ENCODE measurements around the gene AP3D1. TPM values are rescaled to one million over a fixed set of nuclear protein-coding genes. Genes with fewer than 3 reads are reported as not detected.

The AP3D1 gene
- total and polyA plus RNA-seq, 9 of the 15 experiments (the other 6 are each of a cell fraction or from before 2014, with no cell fraction given) = 1.2 to 86.1 (median 35.9) TPM

GRCh38 chr19:2132731-2133490, 18.5 kb downstream of the AP3D1 start:
- 98% methylated on average over 17 of the region's 19 CpGs for WGBS (ENCODE audit: insufficient coverage, low coverage, missing lambda C conversion rate)
- no peaks in the 10 kb centered on the region for H3K9me1 ChIP-seq (ENCODE audit: control insufficient read depth, insufficient read depth, low read length)
- no TSS peak for BruUV-seq (replicated peaks)
- H3K9ac ChIP-seq (ENCODE audit: insufficient read depth in 1 of 2, low read depth in 2 of 2, low read length in 2 of 2) = no peak overlapping the region
- peaks cover 75% of the 10 kb centered on the region; the same call in 2 of the 3 replicates for H3K36me3 ChIP-seq (ENCODE audit: control insufficient read depth, insufficient read depth, low read length)
- POLR2A ChIA-PET = interaction anchor here (0.7 kb wide), 2 partner anchors 11 to 17 kb away, joined by 4 read pairs; no protein-coding TSS in a partner anchor
- in situ Hi-C loops (cut with MboI) (no loop called here), intact Hi-C loops (cut with micrococcal nuclease) (no loop called here)
- no peak for FAIRE-seq
- CTCF ChIA-PET (ENCODE audit: low intra/inter-chr PET ratio) = no interaction called here
- peaks cover 0 to 20% of the 10 kb centered on the region in 2 experiments; a peak in 2 of 5 replicates for H3K4me1 ChIP-seq (replicated peaks in 1 of 2; ENCODE audit: control insufficient read depth in 2 of 2, insufficient read depth in 2 of 2, low read length in 2 of 2)
- no peak overlapping the region for H3K4me2 ChIP-seq (ENCODE audit: insufficient read depth, low read length)
- no peaks in the 10 kb centered on the region; the same call in 1 of the 3 replicates for H3K79me2 ChIP-seq (ENCODE audit: control insufficient read depth, insufficient read depth, low read length)
- no peak overlapping the region for H3K4me3 ChIP-seq
- H3K9me3 ChIP-seq (replicated peaks; ENCODE audit: control insufficient read depth, insufficient read depth, low read depth, low read length) = no peaks in the 10 kb centered on the region
- no peak for ATAC-seq
- no peaks in the 10 kb centered on the region for H3K27me3 ChIP-seq (ENCODE audit: control insufficient read depth in 2 of 2, insufficient read depth in 2 of 2, low read length in 2 of 2)
- no peaks in the 10 kb centered on the region for H4K20me1 ChIP-seq (replicated peaks; ENCODE audit: control insufficient read depth, insufficient read depth, low read length)
- no peak for DNase-seq (ENCODE audit: extremely low read depth in 1 of 4, low spot score in 3 of 4)
- no peak overlapping the region for H2AFZ ChIP-seq (ENCODE audit: low read depth, low read length)
- no peak overlapping the region for H3K27ac ChIP-seq (ENCODE audit: extremely low read depth, low read depth, low read length)
- no peak for TF ChIP-seq SREBF2 (CRISPR knock-in tag; IDR thresholded peaks at IDR 0.05)
- TF ChIP-seq MAFG (tag; conservative IDR thresholded peaks at IDR 0.05) = no peak
- TF ChIP-seq ZNF668 (CRISPR knock-in tag; IDR thresholded peaks at IDR 0.05) = no peak
- no peak for TF ChIP-seq CHD7 (IDR thresholded peaks at IDR 0.05; ENCODE audit: low read depth, low read length)
- TF ChIP-seq HBP1 (CRISPR knock-in tag; IDR thresholded peaks at IDR 0.05) = no peak
- TF ChIP-seq ZNF586 (CRISPR knock-in tag; conservative IDR thresholded peaks at IDR 0.05) = no peak
- no peak for TF ChIP-seq NCOA2 (IDR thresholded peaks at IDR 0.05; ENCODE audit: partially characterized antibody in 2 of 2)
- TF ChIP-seq BRD9 (IDR thresholded peaks at IDR 0.05; ENCODE audit: low read depth, partially characterized antibody) = no peak
- TF ChIP-seq NELFE (IDR thresholded peaks at IDR 0.05; ENCODE audit: insufficient read depth, insufficient read length) = no peak
